ENCODE data around the gene GAS2L1.

The GAS2L1 gene

GRCh38 chr22:29308148-29308790, 1.8 kb downstream of the GAS2L1 start:
- DNase-seq (ENCODE audit: insufficient read length, low spot score) (no peak), FAIRE-seq (no peak)

- FAIRE-seq (no peak), DNase-seq (ENCODE audit: insufficient read length, low spot score) (no peak)
Observed at GRCh38 chr22:29308791-29309262, 2.4 kb downstream of the GAS2L1 start.

GRCh38 chr22:29309332-29310064, 3.0 kb downstream of the GAS2L1 start:
- no peak for FAIRE-seq
- no peak for DNase-seq (ENCODE audit: insufficient read length, low spot score)

- no peak for FAIRE-seq
- no peak for DNase-seq (ENCODE audit: insufficient read length, low spot score)
Observed at GRCh38 chr22:29310065-29310862, 3.8 kb downstream of the GAS2L1 start.

- DNase-seq (ENCODE audit: insufficient read length, low spot score) (no peak), FAIRE-seq (no peak)
Observed at GRCh38 chr22:29310863-29311339, 4.5 kb downstream of the GAS2L1 start.

GRCh38 chr22:29311464-29312217, 5.2 kb downstream of the GAS2L1 start:
- DNase-seq (ENCODE audit: insufficient read length, low spot score) (no peak), FAIRE-seq (no peak)

GRCh38 chr22:29312218-29313125, 6.0 kb downstream of the GAS2L1 start:
- FAIRE-seq: no peak
- DNase-seq (ENCODE audit: insufficient read length, low spot score): no peak

GRCh38 chr22:29313126-29313575, 6.7 kb downstream of the GAS2L1 start:
- FAIRE-seq (no peak), DNase-seq (ENCODE audit: insufficient read length, low spot score) (no peak)

- DNase-seq (ENCODE audit: insufficient read length, low spot score) (no peak), FAIRE-seq (no peak)
Observed at GRCh38 chr22:29313576-29314466, 7.4 kb downstream of the GAS2L1 start.

- DNase-seq (ENCODE audit: insufficient read length, low spot score) (no peak), FAIRE-seq (no peak)
Observed at GRCh38 chr22:29314537-29315285, 8.3 kb downstream of the GAS2L1 start.

- DNase-seq (ENCODE audit: insufficient read length, low spot score): no peak
- no peak for FAIRE-seq
Observed at GRCh38 chr22:29315286-29316140, 9.1 kb downstream of the GAS2L1 start, which contains the start of gene RASL10A. Gene RASL10A, minus strand, starts transcription at chr22:29315697. Its CDS starts 451 bp downstream, at chr22:29315246.

- no peak for FAIRE-seq
- DNase-seq (ENCODE audit: insufficient read length, low spot score): no peak
Observed at GRCh38 chr22:29316141-29316828, 9.8 kb downstream of the GAS2L1 start.

GRCh38 chr22:29317827-29318454, 11.5 kb downstream of the GAS2L1 start:
- DNase-seq (ENCODE audit: insufficient read length, low spot score) (no peak), FAIRE-seq (no peak)

- FAIRE-seq: no peak
Observed at GRCh38 chr22:29319072-29319471, 12.6 kb downstream of the GAS2L1 start.

GRCh38 chr22:29320546-29320945, 14.1 kb downstream of the GAS2L1 start:
- FAIRE-seq (no peak), DNase-seq (ENCODE audit: insufficient read length, low spot score) (no peak)

More at GRCh38 chr22:29319072-29319471, 12.6 kb downstream of the GAS2L1 start:
- DNase-seq (ENCODE audit: insufficient read length, low spot score): no peak

- FAIRE-seq: no peak
- no peak for DNase-seq (ENCODE audit: insufficient read length, low spot score)
Observed at GRCh38 chr22:29323641-29324040, 17.2 kb downstream of the GAS2L1 start.

Data from GM19239 (cell line).